ENCODE data around the gene TECTA. TPM values are rescaled to one million over a fixed set of nuclear protein-coding genes. Genes with fewer than 3 reads are reported as not detected.

TECTA gene
- total and polyA plus RNA-seq, 2 of the 8 experiments (the other 6 are each of a cell fraction or from before 2014, with no cell fraction given), result 0.59 to 1.0 TPM

DNA sequence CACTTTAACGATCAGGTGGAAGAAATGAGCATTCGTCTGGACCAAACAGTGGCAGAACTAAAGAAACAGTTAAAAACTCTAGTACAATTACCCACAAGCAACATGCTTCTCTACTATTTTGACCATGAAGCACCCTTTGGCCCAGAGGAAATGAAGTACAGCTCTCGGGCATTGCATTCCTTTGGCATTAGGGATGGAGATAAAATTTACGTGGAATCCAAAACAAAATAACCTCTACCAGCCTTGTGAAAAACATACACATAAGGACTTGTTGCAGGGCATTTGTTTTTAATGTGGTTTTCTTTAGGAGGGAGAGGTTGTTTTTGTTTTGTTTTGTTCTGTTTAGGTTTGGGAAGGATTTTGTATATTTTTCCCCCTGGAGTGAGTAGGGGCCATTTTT, 14.2 kb upstream of the TECTA start (continued):
- TF ChIP-seq, protein P1, sequence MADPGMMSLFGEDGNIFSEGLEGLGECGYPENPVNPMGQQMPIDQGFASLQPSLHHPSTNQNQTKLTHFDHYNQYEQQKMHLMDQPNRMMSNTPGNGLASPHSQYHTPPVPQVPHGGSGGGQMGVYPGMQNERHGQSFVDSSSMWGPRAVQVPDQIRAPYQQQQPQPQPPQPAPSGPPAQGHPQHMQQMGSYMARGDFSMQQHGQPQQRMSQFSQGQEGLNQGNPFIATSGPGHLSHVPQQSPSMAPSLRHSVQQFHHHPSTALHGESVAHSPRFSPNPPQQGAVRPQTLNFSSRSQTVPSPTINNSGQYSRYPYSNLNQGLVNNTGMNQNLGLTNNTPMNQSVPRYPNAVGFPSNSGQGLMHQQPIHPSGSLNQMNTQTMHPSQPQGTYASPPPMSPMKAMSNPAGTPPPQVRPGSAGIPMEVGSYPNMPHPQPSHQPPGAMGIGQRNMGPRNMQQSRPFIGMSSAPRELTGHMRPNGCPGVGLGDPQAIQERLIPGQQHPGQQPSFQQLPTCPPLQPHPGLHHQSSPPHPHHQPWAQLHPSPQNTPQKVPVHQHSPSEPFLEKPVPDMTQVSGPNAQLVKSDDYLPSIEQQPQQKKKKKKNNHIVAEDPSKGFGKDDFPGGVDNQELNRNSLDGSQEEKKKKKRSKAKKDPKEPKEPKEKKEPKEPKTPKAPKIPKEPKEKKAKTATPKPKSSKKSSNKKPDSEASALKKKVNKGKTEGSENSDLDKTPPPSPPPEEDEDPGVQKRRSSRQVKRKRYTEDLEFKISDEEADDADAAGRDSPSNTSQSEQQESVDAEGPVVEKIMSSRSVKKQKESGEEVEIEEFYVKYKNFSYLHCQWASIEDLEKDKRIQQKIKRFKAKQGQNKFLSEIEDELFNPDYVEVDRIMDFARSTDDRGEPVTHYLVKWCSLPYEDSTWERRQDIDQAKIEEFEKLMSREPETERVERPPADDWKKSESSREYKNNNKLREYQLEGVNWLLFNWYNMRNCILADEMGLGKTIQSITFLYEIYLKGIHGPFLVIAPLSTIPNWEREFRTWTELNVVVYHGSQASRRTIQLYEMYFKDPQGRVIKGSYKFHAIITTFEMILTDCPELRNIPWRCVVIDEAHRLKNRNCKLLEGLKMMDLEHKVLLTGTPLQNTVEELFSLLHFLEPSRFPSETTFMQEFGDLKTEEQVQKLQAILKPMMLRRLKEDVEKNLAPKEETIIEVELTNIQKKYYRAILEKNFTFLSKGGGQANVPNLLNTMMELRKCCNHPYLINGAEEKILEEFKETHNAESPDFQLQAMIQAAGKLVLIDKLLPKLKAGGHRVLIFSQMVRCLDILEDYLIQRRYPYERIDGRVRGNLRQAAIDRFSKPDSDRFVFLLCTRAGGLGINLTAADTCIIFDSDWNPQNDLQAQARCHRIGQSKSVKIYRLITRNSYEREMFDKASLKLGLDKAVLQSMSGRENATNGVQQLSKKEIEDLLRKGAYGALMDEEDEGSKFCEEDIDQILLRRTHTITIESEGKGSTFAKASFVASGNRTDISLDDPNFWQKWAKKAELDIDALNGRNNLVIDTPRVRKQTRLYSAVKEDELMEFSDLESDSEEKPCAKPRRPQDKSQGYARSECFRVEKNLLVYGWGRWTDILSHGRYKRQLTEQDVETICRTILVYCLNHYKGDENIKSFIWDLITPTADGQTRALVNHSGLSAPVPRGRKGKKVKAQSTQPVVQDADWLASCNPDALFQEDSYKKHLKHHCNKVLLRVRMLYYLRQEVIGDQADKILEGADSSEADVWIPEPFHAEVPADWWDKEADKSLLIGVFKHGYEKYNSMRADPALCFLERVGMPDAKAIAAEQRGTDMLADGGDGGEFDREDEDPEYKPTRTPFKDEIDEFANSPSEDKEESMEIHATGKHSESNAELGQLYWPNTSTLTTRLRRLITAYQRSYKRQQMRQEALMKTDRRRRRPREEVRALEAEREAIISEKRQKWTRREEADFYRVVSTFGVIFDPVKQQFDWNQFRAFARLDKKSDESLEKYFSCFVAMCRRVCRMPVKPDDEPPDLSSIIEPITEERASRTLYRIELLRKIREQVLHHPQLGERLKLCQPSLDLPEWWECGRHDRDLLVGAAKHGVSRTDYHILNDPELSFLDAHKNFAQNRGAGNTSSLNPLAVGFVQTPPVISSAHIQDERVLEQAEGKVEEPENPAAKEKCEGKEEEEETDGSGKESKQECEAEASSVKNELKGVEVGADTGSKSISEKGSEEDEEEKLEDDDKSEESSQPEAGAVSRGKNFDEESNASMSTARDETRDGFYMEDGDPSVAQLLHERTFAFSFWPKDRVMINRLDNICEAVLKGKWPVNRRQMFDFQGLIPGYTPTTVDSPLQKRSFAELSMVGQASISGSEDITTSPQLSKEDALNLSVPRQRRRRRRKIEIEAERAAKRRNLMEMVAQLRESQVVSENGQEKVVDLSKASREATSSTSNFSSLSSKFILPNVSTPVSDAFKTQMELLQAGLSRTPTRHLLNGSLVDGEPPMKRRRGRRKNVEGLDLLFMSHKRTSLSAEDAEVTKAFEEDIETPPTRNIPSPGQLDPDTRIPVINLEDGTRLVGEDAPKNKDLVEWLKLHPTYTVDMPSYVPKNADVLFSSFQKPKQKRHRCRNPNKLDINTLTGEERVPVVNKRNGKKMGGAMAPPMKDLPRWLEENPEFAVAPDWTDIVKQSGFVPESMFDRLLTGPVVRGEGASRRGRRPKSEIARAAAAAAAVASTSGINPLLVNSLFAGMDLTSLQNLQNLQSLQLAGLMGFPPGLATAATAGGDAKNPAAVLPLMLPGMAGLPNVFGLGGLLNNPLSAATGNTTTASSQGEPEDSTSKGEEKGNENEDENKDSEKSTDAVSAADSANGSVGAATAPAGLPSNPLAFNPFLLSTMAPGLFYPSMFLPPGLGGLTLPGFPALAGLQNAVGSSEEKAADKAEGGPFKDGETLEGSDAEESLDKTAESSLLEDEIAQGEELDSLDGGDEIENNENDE (IDR thresholded peaks at IDR 0.05; ENCODE audit: insufficient replicate concordance, low read length), result no peak
- no peak for TF ChIP-seq SP2 (IDR thresholded peaks at IDR 0.05; ENCODE audit: low read length)

All from H1 (cell line).